ENCODE measurements around the gene NPSR1. TPM values are rescaled to one million over a fixed set of nuclear protein-coding genes. Genes with fewer than 3 reads are reported as not detected.
"Not testable (repeated sequence)": the region's sequence is repeated elsewhere in the genome, so short reads cannot be mapped to it uniquely, and the experiment has no call there.

The NPSR1 gene
- polyA plus RNA-seq, 12 donors, result 0.21 to 0.99 (median 0.28) TPM; not detected in 2

DNA sequence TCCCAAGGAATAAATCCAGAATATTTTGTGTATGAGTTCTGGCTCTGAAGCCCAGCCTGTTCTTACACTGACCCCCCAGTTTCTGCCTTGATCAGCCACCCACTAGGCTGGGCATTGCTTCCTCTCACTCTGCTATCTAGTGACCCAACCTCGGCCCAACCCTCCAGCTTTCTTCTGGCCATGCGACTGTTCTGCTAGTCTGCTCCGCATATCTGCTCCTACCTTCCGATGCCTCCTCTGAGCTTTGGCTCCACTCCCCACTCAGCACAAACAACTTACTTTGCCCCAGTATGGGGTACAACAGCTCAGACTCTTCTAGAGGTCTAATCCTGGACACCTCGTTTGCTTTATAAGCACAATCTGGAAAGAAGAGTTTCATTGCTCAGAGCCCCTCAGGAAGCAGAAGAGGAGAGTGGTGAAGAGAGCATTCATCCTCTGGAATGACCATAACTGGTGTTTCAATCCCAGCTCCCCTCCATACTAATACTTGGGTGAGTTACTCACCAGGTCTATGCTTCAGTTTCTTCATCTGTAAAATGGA, 99.6 kb downstream of the NPSR1 start:
- no peak for DNase-seq

GRCh38 chr7:34758111-34758601, 100.1 kb downstream of the NPSR1 start:
- DNase-seq, result no peak

- DNase-seq, result no peak
Observed at GRCh38 chr7:34759477-34760125, 101.6 kb downstream of the NPSR1 start.

- no peak for DNase-seq
Observed at GRCh38 chr7:34760271-34760670, 102.3 kb downstream of the NPSR1 start.

GRCh38 chr7:34761206-34761605, 103.2 kb downstream of the NPSR1 start:
- DNase-seq, result no peak

- DNase-seq, result no peak
Observed at GRCh38 chr7:34761627-34762026, 103.6 kb downstream of the NPSR1 start.

DNA sequence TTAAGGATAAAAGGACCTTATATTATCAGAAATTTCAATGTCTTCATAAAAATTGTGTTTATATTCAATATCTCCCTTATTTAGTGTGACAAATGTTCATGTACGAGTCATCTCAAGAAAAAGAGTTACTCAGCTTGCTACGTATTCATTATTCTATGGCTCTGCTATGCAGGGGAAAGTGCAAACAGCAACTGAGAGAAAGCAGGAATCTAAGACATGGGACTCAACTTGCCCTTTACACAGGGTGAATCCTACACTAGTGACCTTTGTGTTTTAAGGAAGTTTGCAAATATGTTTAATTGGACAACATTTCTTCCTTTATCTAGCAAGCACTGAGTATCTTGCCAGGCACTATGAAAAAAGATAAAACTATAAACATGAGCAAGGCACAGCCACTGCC, 104.7 kb downstream of the NPSR1 start:
- DNase-seq, result no peak

DNA sequence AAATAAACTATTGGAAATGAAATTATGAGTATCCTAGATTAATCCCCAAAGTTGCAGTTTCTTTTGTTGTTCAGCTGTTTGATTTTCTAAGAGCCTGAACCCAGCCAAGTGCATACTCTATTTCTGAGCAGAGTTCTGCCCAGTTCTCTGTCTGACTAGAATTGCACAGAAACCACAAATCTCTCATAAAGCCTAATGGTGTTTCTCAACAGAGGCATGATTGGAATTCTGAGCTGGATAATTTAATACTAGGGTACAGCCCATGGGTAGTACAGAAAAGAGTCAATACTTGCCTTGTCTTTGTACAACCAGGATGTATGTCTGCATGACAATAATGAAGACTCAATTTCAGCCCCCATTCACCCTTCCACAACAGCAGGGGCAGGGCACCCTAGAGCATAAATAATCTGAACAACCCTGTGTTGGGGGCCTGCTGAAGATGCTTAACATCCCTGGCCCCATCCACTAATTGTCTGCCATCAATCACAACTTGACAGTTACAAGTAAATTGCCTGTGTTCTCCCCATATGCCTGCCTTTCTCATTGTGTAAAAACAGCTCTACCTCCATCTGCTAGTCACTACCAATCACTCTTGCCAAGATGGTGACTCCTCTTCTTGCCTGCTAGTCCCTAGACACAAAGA, 114.4 kb downstream of the NPSR1 start:
- DNase-seq, result no peak

DNA sequence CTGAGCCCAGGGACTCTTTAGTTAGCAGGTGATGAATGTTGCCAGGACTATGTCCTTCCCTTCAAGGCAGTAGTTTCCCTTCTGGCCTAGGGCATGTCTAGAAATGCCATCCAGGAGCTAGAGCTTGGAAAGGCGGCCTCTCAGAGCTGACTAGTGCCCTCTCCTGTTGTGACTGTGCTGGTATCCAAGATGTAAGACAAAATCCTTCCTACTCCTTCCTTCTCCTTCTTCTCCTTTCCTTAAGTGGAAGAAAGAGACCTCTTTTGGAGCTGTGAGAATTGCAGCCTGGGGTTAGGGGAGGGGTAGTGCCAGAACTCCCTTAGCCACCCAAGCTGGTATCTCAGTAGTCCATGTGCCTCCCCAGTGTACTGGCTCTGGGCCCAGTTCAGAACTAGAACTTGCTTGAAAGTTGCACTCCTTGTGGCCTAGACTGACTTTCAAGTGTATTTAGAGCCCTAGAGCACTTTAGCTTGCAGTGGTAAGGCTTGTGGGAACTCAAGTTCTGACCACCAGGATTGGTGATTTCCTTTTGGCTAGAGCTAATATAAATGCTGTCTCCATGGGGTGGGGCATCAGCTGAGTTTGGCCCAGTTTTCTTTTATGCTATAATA, 118.8 kb downstream of the NPSR1 start:
- no peak for DNase-seq

GRCh38 chr7:34780546-34780945, 122.5 kb downstream of the NPSR1 start:
- DNase-seq, result no peak

DNA sequence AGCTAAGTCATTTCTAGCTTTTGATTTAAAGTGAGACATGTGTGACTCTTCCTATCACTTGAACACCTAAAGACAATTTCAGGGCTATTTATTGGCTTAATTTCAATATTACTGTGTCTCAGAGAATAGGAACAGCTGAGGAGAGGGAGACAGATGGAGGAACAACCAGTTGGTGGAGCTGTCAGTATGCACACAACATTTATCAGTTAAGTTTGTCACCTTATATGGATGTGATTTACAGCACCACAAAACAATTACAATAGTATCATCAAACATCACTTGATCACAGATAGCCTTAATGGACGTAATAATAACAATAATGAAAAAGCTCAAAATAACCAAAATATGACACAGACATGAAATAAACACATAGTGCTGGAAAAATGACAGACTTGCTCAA, 129.6 kb downstream of the NPSR1 start:
- DNase-seq, result no peak

GRCh38 chr7:34806831-34807230, 148.8 kb downstream of the NPSR1 start:
- DNase-seq, result no peak

DNA sequence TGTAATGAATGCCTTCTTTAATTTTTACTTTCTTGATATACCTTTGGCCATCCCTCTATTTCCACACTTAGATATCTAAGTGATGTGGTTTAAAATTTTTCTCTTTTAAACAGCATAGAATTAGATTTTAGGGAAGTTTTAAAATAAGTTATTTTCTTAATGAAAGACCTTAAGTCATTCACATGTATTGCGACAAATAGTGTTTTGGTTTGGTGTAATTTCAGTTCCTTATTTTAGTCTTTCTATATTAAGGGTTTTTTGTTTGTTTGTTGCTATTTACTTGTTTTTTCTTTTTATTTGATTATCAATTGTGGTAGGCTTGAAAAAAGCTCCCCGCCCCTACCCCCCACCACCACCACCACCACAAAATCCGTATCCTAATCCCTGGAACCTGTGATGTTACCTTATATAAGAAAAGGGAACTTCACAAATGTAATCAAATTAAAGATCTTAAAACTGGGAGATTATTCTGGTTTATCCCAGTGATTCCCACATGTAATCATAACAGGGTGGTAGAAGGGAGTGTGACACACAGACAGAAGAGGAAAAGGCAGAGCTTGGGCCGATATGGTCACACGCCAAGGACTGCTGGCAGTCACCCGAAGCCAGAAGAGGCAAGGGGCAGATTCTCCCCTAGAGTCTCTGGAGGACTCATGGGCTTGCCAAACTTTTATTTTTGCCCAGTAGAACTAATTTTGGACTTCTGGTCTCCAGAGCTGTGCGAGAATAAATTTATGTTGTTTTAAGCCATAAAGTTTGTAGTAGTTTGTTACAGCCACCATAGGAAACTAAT, 149.7 kb downstream of the NPSR1 start:
- DNase-seq, result no peak

- not testable (repeated sequence) for DNase-seq
Observed at GRCh38 chr7:34814203-34814842, 156.3 kb downstream of the NPSR1 start.

- no peak for DNase-seq
Observed at GRCh38 chr7:34821932-34822558, 164.0 kb downstream of the NPSR1 start.

- DNase-seq, result peak; percentile 24
Observed at GRCh38 chr7:34823650-34824258, 165.7 kb downstream of the NPSR1 start.

- DNase-seq, result no peak
Observed at GRCh38 chr7:34825221-34825620, 167.2 kb downstream of the NPSR1 start.

DNA sequence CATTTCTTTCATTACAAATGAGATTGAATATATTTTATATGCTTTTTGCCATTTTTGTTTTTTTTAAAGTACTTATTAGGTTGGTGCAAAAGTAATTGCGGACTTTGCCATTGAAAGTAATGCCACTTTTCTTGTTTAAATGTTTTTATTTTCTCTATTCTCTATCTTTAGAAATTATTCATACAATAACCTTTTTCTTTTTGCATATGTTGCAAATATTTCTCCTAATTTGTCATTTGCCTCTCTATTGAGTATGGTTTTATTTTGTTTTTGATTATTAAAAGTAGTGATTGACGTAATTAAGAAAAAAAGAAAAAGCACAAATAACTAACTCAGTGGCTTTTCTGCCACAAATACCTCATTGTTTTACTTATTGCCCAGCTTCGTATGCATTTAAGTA, 172.4 kb downstream of the NPSR1 start:
- DNase-seq, result no peak

DNA sequence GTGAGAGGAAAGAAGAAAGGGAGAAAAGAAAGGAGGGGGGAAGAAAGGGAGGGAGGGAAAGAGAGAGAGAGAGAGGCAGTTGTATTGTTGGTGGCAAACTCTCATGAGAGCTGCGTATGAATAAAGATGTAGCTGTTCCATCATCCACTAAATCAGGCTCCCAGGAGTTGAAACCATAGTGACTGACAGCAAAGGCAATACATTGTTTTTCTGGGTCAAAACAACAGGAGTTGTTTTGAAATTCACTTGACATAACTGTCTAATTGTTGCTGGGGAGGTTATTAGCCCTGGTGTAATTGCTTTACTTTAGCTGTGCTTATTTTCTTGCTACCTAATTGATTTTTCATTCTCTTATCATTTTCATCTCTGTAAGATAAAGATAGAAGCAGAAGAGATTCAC, 173.4 kb downstream of the NPSR1 start:
- no peak for DNase-seq

GRCh38 chr7:34832020-34832419, 174.0 kb downstream of the NPSR1 start:
- DNase-seq, result no peak

All from muscle of arm (tissue), 12 donors.